ENCODE measurements around the gene GRID2.

Gene GRID2

DNA sequence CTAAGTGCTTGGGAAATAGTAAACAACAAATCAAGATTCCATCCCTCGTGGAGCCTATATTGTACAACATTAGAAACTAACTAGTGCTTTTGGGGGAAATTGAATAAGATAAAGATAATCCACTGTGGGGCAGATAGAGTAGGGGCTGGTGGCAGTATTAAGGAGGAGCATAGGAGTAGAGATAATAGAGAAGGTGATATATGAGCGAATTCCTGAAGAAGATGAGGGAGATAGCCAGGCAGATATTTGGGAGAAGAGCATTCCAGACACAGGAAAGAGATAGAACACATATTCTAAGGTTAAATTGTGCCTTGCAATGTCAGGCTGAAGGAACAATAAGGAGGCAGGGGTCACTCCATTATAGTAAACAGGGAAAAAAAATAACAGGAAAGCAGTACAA, 218.2 kb downstream of the GRID2 start:
- no peak for DNase-seq (ENCODE audit: low read depth in 2 of 2, low spot score in 1 of 2)

DNA sequence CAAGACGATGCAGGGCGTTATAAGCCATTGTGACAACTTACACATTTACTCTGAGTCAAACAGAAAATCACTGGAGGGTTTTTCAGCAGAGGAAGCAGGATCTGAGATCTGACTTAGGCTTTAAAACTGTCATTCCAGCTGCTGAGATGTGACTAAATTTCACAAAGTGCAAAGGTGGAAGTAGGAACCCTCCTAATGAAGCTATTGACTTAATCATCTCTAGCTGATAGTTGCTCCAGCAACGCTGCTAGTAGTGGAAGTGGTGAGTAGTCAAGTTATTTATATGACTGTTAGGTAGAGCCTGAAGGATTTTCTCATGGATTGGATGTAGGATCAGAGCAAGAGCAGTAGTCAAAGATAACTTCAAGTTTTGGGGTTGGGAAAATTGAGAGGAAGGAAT, 218.6 kb downstream of the GRID2 start:
- no peak for DNase-seq (ENCODE audit: low read depth in 2 of 2, low spot score in 1 of 2)

DNA sequence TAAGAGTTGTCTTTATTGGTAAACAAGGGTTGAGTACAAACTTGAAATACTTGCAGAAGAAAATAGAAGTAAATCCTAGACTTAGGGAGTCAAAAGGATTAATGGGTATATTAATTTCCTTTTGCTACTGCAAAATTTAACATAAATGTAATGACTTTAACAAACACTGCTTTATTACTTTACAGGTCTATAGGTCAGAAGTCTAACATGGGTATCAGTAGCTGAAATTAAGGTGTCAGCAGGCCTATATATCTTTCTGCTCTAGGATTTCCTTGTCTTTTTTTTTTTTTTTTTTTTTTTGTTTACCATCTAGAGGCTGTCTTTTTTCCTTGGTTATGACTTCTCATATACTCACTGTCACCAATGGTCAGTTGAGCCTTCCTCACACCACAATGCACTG, 220.4 kb downstream of the GRID2 start:
- no peak for DNase-seq (ENCODE audit: low read depth in 2 of 2, low spot score in 1 of 2)

DNA sequence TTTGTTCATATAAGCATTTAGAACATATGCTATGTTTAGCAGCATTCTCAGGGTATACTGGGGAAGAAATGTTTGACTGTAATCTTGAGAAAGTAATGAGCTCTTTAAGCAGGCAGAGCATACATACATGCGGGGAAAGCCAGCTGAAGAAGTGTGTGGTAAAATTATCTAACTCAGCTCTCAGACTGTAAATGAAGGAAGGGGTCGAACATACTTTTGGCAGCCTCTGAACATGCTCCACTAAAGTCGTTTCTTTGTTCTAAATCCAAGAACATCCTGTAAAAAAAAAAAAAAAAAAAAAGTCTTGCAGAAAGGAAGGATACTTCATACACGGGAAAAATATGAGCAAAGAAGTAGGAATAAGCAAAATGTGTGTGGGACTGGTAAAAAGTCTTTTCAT, 224.8 kb downstream of the GRID2 start:
- DNase-seq (ENCODE audit: low read depth in 2 of 2, low spot score in 1 of 2), result no peak

DNA sequence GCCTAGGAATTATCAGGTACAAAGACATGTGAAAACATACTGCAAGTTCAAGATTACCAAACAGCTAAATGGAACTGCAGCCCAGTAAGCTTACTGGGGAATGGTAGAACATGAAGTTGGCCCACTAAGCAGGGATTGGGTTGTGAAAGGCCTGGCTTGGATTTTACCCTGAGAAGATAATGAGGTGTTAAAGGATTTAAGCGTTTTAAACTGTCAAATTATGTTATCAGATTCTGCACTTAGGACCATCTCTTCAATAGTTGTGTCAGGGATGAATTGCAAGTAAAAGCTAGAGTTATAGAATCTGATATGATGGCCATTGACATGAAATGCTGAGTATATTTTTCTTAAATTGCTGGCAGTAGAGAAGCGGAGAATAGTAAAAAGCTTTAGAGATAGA, 225.7 kb downstream of the GRID2 start:
- no peak for DNase-seq (ENCODE audit: low read depth in 2 of 2, low spot score in 1 of 2)

DNA sequence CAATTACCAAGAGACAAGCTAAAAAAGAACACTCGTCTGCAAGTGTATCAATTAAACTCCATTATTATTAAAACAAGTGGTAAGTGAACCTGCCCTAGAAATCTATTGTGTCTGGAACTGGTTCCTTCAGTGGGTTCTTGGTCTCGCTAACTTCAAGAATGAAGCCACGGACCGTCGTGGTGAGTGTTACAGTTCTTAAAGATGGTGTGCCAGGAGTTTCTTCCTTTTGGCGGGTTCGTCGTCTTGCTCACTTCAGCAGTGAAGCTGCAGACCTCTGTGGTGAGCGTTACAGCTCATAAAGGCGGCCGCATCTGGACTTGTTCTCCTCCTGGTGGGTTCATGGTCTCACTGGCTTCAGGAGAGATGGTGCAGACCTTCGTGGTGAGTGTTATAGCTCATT, 231.8 kb downstream of the GRID2 start:
- DNase-seq (ENCODE audit: low read depth in 2 of 2, low spot score in 1 of 2), result no peak

DNA sequence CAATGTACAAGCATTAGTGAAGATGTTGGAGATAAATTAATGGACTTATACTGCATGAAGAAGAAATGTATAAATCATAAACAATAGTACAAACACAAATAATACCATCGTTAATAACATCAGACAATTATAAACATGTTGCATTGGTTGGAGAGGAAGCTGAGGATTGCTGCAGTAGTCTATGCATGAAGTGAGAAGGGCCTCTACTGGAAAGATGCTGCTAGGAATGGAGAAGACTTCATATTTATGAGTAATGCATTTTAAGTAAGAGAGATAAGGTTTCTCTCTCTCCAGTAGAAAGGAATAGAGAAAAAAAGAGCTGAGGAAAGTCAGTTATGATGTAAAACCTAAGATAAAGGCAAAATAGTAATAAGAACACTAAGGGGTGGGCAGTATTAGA, 247.8 kb downstream of the GRID2 start:
- DNase-seq (ENCODE audit: low read depth in 2 of 2, low spot score in 1 of 2), result no peak

DNA sequence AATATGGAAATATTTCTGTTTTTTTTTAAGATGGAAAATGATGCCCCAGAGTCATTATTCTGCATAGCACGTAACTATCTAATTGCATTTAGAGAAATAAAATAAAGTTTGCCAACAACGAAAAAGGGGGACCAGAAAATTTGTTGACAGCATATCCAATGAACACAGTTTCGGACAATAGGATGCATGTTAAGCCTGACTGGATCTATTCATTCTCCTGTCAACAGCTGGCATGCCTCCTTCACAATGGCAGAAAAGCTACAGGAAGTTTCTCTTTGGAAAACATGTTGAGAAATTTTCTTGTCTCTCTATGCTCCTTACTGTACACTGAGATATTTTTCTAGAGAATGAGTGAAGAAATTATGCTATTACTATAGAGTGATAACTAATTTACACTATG, 262.5 kb downstream of the GRID2 start:
- no peak for DNase-seq (ENCODE audit: low read depth in 2 of 2, low spot score in 1 of 2)

DNA sequence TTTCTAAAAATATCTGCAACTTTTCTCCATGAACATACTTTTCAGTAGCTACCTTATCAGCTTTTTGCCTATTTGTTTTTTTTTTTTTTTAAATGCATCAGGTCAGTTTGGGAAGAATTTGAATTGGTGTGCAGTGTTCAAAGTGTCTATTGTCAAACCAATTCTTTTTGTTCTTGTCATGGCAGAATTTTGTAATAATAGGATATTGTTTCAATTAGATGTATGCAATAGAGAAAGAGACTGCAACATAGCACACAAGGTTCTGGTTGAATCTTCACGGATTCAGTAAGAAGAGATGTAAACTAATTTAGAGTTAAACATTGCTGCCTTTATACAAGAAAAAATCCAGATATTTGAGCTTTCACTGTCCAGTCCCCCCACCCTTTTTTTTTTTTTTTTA, 277.1 kb downstream of the GRID2 start:
- no peak for DNase-seq (ENCODE audit: low read depth in 2 of 2, low spot score in 1 of 2)

DNA sequence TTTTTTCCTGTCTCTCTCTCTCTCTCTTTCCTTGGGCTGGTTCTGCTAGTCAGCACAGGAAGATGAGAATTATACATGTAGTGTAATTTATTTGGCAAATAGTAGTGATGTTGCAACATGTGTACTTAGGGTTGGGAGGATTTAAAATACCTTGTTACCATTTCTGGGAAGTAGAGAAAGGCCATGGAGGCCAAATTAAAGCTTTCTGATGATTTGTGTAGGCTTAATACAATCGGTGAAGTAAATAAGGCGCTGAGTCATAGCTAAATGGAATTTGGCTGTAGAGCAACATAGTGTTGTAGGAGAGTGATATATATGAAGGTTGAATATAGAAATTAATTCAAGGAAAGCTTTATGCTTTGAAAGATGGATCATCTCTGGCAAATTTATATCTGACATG, 295.3 kb downstream of the GRID2 start:
- DNase-seq (ENCODE audit: low read depth in 2 of 2, low spot score in 1 of 2), result no peak

DNA sequence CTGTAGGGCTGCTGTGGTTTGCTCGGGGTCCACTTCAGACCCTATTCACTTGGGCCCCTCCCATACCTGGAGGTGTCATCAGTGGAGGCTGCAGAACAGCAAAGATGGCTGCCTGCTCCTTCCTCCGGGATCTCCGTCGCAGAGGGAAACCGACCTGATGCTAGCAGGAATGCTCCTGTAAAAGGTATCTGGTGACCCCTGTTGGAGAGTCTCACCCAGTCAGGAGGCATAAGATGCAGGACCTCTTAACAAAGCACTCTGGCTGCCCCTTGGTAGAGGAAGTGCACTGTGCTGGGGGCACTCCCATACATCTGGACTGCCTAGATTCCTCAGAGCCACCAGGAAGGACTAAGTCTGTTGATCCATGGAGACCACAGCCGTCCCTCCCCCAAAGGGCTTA, 296.9 kb downstream of the GRID2 start:
- no peak for DNase-seq (ENCODE audit: low read depth in 2 of 2, low spot score in 1 of 2)

DNA sequence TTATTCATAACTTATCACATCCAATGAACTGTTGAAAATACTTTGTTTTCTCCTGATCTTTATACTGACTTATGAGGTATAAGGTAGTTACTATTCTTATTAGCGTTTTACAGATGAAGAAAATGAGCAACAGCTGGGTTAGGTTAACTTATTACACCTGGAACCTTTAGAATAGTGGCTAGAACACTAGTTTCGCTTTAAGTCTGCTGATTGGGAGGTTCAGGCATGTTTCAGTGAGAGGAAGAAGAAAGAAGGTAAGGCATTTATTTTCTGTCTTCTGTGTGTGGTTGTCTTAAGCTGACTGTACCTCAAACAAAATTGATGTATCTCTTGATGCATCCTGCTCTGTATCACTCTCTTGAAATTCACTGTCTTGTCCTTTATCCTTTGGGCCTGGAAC, 302.5 kb downstream of the GRID2 start:
- DNase-seq (ENCODE audit: low read depth in 2 of 2, low spot score in 1 of 2), result no peak

DNA sequence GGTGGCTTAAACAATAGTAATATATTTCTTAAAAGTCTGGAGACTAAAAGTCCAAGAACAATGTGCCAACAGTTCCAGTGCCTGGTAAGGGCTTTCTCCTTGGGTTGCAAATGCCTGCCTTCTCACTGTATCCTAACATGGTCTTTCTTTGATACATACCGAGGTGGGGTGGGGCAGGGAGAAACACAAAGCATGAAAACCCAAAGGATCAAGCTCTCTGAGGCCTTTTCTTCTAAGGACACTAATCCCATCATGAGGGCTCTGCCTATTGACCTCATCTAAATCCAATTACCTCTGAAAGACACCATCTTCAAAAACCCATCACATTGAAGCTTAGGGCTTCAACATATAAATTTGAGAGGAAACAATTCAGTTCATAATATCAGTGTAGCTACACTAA, 311.3 kb downstream of the GRID2 start:
- DNase-seq (ENCODE audit: low read depth in 2 of 2, low spot score in 1 of 2), result no peak

DNA sequence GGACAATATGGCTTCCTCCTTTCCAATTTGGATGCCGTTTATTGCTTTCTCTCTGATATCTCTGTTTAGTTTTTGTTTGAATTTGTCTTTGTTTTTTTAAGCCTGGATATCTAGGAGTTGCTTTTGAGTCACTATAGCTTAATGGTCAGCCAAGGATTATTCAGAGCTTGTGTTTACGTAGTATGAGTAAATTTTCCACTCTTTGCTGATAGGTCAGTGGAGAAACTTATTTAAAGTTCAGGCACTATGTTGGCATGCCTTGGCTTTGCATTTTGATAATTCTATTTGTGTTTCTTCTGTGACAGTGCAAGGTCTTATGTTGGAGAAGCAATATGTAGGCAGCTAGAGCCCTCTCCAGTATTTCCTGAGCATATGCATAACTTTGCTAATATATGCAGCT, 315.2 kb downstream of the GRID2 start:
- no peak for DNase-seq (ENCODE audit: low read depth in 2 of 2, low spot score in 1 of 2)

DNA sequence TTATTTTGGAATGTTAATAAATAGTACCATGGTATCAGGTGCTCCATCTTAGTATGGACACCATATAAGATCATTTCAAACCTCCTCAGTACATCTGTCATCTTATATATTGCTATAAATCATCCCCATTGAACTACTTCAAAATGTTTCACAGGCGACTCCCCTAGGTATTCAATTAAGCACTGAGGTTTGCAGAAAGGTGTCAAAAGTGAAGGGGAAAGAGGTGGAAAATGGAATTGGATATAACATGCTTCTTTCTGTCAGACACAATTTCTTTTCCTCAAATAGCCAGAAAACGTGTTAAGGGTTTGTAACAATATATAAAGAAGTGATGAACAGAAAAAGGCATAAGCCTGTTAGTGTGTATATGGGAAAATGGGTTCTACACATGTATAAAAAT, 325.5 kb downstream of the GRID2 start:
- DNase-seq (ENCODE audit: low read depth in 2 of 2, low spot score in 1 of 2), result no peak

DNA sequence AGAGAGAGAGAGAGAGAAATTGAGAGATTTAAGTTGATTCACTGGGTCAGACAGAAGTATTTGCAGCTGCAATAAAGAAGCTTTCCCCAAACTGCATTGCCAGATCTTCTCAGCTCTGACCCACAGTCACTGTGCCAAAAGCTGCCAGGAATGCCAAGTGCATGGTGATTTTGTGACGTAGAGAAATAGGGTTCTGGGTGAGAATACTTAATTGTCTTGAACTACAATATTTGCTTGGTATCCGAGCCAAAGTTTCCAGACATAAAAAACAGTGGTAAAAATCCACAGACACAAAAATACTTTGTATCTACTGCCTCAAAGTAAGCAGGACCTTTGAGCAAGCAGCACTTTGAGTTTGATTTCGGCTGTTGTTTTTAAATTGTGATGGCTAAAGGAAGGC, 331.1 kb downstream of the GRID2 start:
- no peak for DNase-seq (ENCODE audit: low read depth in 2 of 2, low spot score in 1 of 2)

DNA sequence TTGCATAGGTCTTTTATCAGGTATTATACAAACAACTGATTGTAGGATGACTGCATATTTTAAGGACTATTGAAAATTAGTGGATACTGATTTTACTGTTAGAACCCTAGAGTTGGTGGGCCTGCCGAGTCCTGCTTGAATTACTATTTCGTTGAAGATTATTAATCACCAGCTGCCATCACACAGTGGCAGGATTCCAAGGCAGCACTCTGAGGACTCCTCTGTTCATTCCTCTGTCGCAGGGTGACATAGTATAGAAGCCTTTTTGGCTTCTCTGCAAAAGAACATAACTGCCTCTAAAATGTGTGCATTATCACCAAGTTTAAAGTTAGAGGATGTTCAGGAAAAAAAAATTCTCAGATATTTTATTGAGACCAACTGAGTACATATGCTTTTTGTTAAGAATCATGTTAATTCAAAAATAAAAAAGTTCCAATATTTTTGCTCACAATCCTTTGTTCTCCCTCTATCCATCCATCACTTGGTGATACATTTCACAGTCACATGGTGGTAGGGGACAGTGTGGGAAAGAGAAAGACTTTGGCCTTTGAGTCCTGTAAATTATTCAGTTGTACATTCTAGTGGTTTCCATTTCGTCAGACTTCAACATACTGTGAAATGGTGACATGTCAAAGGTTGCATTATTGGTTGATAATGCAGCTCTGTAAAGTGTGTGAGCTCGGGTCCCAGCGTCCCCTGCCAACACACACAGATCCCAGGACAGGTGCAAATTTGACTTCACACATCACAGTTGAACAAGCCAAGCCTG, 332.5 kb downstream of the GRID2 start:
- no peak for DNase-seq (ENCODE audit: low read depth in 2 of 2, low spot score in 1 of 2)

DNA sequence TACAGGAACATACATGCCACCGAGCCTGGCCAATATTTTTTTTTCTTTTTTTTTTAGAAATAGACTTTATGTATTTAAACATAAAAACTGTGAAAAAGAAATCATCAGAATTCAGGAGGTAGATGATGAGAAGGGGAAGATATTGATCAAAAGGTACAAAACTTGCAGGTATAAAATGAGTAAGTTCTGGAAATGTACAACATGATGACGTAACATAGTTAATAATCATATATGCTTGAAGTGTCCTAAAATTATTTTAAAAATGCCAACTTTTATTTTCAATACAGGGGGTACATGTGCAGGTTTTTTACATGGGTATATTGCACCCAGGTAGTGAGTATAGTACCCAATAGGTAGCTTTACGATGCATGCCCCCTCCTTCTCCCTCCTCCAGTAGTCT, 337.6 kb downstream of the GRID2 start:
- no peak for DNase-seq (ENCODE audit: low read depth in 2 of 2, low spot score in 1 of 2)

DNA sequence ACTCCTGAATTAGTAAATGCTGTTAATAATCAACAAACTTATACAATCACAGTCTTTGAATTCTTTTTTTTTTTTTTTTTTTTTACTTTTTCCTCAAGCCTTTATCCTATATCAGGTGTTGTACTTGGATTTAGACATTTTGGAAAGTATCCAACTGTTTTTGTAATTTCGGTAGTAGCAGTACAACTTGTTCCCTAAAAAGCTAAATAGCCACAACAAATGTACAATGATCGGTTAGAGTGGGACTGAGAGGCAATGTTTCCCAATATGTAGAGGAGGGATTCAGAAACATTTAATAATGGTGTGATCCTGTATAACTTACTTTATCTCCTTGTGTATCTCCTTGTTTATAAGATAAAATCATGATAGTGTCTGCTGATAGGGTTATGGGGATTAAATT, 343.1 kb downstream of the GRID2 start:
- DNase-seq (ENCODE audit: low read depth in 2 of 2, low spot score in 1 of 2), result no peak

DNA sequence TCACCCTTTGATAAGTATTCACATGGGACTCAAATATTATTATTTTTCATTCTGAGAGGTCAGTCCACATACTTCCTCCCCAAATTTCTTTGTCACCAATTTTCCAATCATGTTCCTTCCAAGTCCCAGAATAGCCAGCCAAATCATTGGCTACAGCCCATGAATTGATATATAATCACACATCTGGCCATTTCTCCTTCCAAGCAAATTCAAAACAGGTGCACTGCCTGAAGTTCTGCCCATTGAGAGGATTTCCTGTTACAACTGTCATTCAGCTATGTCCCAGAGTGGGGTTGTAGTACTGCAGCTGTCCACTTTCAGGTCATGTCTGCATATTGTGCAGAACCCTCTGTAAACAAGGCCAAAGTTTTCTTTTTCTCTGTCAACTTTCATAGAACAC, 347.8 kb downstream of the GRID2 start:
- DNase-seq (ENCODE audit: low read depth in 2 of 2, low spot score in 1 of 2), result no peak

DNA sequence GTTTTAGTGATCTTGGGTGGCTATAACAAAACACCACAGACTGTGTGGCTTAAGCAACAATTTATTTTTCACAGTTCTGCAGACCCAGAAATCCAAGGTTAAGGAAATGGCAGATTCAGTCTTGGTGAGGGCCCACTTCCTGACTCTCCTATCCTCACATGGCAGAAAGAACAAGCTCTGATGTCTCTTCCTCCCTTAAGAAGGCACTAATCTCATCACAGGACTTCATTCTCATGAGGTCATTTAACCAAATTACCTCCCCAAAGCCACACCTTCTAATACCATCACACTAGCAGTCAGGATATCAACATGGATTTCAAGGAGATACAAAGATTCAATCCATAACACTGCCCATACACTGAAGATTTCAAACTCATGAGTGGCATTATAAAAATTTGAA, 350.3 kb downstream of the GRID2 start:
- DNase-seq (ENCODE audit: low read depth in 2 of 2, low spot score in 1 of 2), result no peak

DNA sequence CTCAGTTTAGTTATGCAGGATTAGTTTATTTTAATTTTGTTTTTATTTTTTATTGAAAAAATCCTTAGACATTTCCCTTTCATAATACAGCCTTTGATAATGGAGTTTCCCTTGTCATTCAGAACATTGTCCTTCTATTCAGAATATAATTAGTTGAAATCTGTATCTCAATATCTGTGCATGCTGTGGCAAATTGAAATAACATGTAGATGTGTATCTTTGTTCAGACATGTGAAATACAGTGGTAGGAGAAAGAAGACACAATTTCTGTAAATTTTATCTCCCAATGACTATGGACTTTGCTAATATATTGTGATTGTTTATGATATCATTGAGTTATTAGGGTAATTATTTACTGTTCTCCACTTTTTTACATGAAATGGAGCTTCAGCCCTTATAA, 353.9 kb downstream of the GRID2 start:
- DNase-seq (ENCODE audit: low read depth in 2 of 2, low spot score in 1 of 2), result no peak

DNA sequence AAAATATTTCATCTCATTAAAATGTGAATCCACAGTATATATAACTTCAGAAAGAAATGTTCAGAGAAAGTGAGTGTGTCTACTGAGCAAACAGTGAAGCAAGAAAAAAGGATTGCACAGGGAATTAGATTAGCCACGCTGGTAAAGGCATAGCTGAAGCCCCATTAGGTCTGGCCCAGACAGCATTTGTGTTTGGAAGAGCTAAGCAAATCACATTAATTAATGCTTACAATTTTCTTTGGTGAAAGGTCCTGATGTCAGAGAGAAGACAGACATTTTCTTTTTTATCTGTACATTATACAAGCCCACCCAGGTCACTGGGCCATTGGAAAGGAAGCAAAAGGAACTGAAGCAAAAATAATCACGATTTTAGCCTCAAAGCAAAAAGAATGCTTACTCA, 354.6 kb downstream of the GRID2 start:
- no peak for DNase-seq (ENCODE audit: low read depth in 2 of 2, low spot score in 1 of 2)

DNA sequence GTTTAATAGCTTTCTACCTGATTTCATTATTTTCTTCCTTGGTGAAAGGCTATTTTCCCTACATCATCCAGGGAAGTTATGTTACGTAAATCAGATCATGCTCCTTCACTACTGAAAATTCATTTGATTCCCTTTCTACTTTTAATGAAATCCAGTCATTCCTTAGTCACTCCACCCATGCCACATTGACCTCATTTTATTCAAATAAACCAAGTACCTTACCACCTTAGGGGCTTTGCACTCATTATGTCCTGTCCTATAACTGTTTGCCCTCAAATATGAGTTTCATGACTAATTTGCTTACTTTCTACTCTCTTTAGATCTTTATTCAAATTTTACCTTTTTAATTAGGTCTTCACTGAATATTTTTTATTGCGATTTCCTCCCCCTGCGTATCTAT, 374.0 kb downstream of the GRID2 start:
- no peak for DNase-seq (ENCODE audit: low read depth in 2 of 2, low spot score in 1 of 2)

Measured in stimulated activated CD8-positive, alpha-beta memory T cell treated with anti-CD3 and anti-CD28 coated beads, Interleukin-4, amount 100 ng/mL, for 1 hour (primary cell).